GM12873 (cell line): ENCODE measurements around the gene HSD11B1.

Source experiments
- TF ChIP-seq, protein P1 (sequence below): IDR thresholded peaks from 2 replicates; pipeline ENCODE4 v1.5.1; 2012; ENCODE audit warnings: low read depth, mild to moderate bottlenecking, moderate library complexity, low read length, control low read depth; ENCODE audit not compliant: insufficient read depth; ENCODE audit errors: missing control alignments

The HSD11B1 gene

GRCh38 chr1:209729436-209729835 is 24.8 kb downstream of the HSD11B1 start:
- TF ChIP-seq, protein P1, sequence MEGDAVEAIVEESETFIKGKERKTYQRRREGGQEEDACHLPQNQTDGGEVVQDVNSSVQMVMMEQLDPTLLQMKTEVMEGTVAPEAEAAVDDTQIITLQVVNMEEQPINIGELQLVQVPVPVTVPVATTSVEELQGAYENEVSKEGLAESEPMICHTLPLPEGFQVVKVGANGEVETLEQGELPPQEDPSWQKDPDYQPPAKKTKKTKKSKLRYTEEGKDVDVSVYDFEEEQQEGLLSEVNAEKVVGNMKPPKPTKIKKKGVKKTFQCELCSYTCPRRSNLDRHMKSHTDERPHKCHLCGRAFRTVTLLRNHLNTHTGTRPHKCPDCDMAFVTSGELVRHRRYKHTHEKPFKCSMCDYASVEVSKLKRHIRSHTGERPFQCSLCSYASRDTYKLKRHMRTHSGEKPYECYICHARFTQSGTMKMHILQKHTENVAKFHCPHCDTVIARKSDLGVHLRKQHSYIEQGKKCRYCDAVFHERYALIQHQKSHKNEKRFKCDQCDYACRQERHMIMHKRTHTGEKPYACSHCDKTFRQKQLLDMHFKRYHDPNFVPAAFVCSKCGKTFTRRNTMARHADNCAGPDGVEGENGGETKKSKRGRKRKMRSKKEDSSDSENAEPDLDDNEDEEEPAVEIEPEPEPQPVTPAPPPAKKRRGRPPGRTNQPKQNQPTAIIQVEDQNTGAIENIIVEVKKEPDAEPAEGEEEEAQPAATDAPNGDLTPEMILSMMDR = no peak

DNA sequence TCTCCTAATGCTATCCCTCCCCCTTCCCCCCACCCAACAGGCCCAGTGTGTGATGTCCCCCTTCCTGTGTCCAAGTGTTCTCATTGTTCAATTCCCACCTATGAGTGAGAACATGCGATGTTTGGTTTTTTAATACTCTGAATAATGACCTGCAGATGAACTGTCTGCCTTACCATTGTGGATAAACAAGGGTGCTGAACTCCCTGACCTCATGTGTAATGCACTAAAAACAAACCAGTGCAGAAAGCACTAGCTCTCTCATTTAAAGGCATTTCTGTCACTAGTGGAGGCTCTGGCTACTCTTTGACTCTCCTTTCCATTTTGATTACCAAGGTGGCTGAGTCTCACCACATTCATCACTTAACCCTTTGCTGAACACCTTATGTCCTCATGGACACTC is 28.1 kb downstream of the HSD11B1 start:
- TF ChIP-seq, protein P1 = no peak

- TF ChIP-seq, protein P1 = no peak
Measured at GRCh38 chr1:209733409-209734192, 29.0 kb downstream of the HSD11B1 start.

DNA sequence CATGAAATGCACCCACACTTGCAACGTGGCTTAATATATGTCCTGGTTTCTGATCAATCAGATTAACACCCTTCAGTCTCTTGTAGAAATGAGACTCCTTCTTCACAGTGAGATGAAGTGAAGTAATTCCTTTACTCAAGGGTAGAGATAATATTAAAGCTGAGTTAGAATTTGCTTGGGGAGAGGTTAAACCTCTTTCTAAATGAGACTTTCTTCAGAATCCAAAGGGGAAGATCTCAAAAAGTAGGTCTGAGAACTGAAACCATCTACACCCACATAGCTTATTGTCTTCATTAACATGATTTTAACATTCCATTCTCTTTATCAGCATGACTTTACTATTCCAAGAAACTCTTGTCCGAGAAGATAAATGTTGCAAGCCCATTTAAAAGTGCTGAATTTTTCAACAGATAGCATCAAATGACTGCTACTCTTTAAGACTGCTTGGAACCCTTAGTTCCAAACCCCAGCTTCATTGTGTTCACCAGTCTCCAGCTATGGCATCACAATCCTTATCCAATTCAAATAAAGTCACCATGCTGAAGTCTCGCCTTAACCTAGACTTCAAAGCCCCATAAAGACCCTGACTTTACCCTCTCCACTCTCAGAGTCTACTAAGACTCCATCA is 32.0 kb downstream of the HSD11B1 start:
- TF ChIP-seq, protein P1 = no peak

- TF ChIP-seq, protein P1 = no peak
Measured at GRCh38 chr1:209737118-209737505, 32.5 kb downstream of the HSD11B1 start.

DNA sequence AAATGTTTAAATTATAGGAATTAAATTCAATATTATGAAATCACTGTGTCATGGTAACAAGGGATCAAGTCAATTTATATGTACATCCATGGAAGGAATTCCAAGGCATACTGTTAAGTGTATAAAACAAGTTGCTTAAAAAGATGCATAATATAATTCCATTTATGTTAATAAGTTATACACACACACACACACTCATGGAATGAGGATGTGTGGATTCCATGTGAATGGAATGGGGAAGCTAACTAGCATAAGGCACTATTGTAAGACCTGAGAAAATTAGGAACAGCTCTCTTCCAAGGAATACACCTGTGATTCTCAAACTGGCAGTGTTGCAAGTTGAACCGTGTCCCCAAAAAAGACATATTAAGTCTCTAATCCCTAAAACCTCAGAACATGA is 33.6 kb downstream of the HSD11B1 start:
- TF ChIP-seq, protein P1 = no peak

DNA sequence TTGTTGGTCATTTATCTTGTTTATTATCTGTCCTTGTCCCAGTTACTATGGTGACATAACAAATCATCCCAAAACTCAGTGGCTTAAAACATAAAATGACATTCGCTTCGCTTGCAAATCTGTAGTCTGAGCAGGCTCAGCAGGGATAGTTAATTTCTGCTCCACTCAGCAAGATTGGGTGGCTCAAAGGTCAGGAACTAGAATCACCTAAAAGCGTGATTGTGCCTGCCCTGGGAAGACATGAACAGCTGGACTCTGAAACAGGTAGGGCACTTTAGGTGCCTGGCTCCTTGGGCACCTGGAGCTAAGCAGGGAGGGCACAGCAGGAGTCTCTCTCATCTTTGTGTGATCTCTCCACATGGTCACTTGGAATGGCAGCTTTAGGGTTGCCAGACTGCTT is 36.5 kb downstream of the HSD11B1 start:
- TF ChIP-seq, protein P1 = no peak
